ENCODE measurements around the gene ATP5ME. TPM values are rescaled to one million over a fixed set of nuclear protein-coding genes. Genes with fewer than 3 reads are reported as not detected.

Gene ATP5ME
- total RNA-seq, 1 donor from 2014 or later = 255 TPM

GRCh38 chr4:637536-638280 is 36.4 kb downstream of the ATP5ME start:
- H3K4me1 ChIP-seq (ENCODE audit: insufficient read depth, low read length) = no peaks in the 10 kb centered on the region
- FAIRE-seq (no peak), DNase-seq (ENCODE audit: low read depth) (no peak)
- H3K4me3 Mint-ChIP-seq (ENCODE audit: unreplicated experiment) = no peak overlapping the region
- no peak overlapping the region for H3K4me3 ChIP-seq (ENCODE audit: insufficient read depth, low read depth, low read length)
- H3K36me3 ChIP-seq (ENCODE audit: insufficient read depth, low read length) = no peaks in the 10 kb centered on the region
- H4K20me1 ChIP-seq (ENCODE audit: insufficient read depth, low read length) = no peaks in the 10 kb centered on the region
- H3K27me3 Mint-ChIP-seq (ENCODE audit: low read depth, unreplicated experiment) = peaks cover 27% of the 10 kb centered on the region
- no peak overlapping the region for H3K27ac Mint-ChIP-seq (ENCODE audit: unreplicated experiment)
- no peak overlapping the region for H3K27ac ChIP-seq (ENCODE audit: low read depth, low read length)
- H3K27me3 ChIP-seq (ENCODE audit: insufficient read depth, low read length) = peaks cover 2% of the 10 kb centered on the region
- H3K4me2 ChIP-seq (ENCODE audit: low read length) = no peak overlapping the region
- H3K36me3 Mint-ChIP-seq (ENCODE audit: low read depth, unreplicated experiment) = no peaks in the 10 kb centered on the region
- peaks cover 3% of the 10 kb centered on the region for H3K9me3 Mint-ChIP-seq (ENCODE audit: unreplicated experiment)
- H3K9me3 ChIP-seq (ENCODE audit: insufficient read depth, low read depth, low read length) = peaks cover 4% of the 10 kb centered on the region
- no peaks in the 10 kb centered on the region for H3K4me1 Mint-ChIP-seq (ENCODE audit: low read depth, unreplicated experiment)
- no peak overlapping the region for H2AFZ ChIP-seq (ENCODE audit: low read depth, low read length)
- no peak for TF ChIP-seq CTCF (IDR thresholded peaks at IDR 0.05; ENCODE audit: insufficient read depth, low read depth, low read length)
- no peaks in the 10 kb centered on the region for H3K79me2 ChIP-seq (ENCODE audit: insufficient read depth, low read length)
- H3K9ac ChIP-seq (ENCODE audit: low read length) = no peak overlapping the region

GRCh38 chr4:636628-637159 is 37.4 kb downstream of the ATP5ME start:
- H3K4me1 Mint-ChIP-seq (ENCODE audit: low read depth, unreplicated experiment) = no peaks in the 10 kb centered on the region

More at GRCh38 chr4:636628-637159, 37.4 kb downstream of the ATP5ME start:
- Histone ChIP-seq H3K27me3 (ENCODE audit: insufficient read depth, low read length) (peaks cover 2% of the 10 kb centered on the region), H3K4me3 (ENCODE audit: insufficient read depth, low read depth, low read length) (no peak overlapping the region), H3K4me1 (ENCODE audit: insufficient read depth, low read length) (no peaks in the 10 kb centered on the region), H3K36me3 (ENCODE audit: insufficient read depth, low read length) (no peaks in the 10 kb centered on the region), H3K27ac (ENCODE audit: low read depth, low read length) (no peak overlapping the region), H3K9ac (ENCODE audit: low read length) (no peak overlapping the region), H3K79me2 (ENCODE audit: insufficient read depth, low read length) (no peaks in the 10 kb centered on the region), H2AFZ (ENCODE audit: low read depth, low read length) (no peak overlapping the region), H3K4me2 (ENCODE audit: low read length) (no peak overlapping the region), H3K9me3 (ENCODE audit: insufficient read depth, low read depth, low read length) (peaks cover 14% of the 10 kb centered on the region), H4K20me1 (ENCODE audit: insufficient read depth, low read length) (no peaks in the 10 kb centered on the region)
- peaks cover 10% of the 10 kb centered on the region for H3K9me3 Mint-ChIP-seq (ENCODE audit: unreplicated experiment)
- H3K27ac Mint-ChIP-seq (ENCODE audit: unreplicated experiment) = no peak overlapping the region
- no peaks in the 10 kb centered on the region for H3K36me3 Mint-ChIP-seq (ENCODE audit: low read depth, unreplicated experiment)
- no peak overlapping the region for H3K4me3 Mint-ChIP-seq (ENCODE audit: unreplicated experiment)
- DNase-seq (ENCODE audit: low read depth) = no peak
- peaks cover 30% of the 10 kb centered on the region for H3K27me3 Mint-ChIP-seq (ENCODE audit: low read depth, unreplicated experiment)
- FAIRE-seq = no peak
- no peak for TF ChIP-seq EZH2 (IDR thresholded peaks at IDR 0.05; ENCODE audit: insufficient read depth, low read length)
- no peak for TF ChIP-seq CTCF (IDR thresholded peaks at IDR 0.05; ENCODE audit: insufficient read depth, low read depth, low read length)

Measured in astrocyte (in vitro differentiated cells and primary cell).